Endodermal cell (in vitro differentiated cells): Measurements from ENCODE around the gene PPM1L. TPM values are rescaled to one million over a fixed set of nuclear protein-coding genes. Genes with fewer than 3 reads are reported as not detected.

Experiments used
- DNase-seq: peaks from one replicate; pipeline ENCODE4 v3.0.0-alpha.2; 2017
- H3K27ac ChIP-seq: 2 replicates; pipeline ENCODE4 v1.5.1; 2013; ENCODE audit warnings: mild to moderate bottlenecking, low read depth, low read length, moderate library complexity
- H3K27me3 ChIP-seq: 2 replicates; pipeline ENCODE4 v1.6.1; 2013; ENCODE audit warnings: mild to moderate bottlenecking, low read length, moderate library complexity; ENCODE audit not compliant: insufficient read depth, control insufficient read depth, poor library complexity, severe bottlenecking
- H3K36me3 ChIP-seq: 2 replicates; pipeline ENCODE4 v1.7.0; 2013; ENCODE audit warnings: mild to moderate bottlenecking, low read length, moderate library complexity; ENCODE audit not compliant: control insufficient read depth, insufficient read depth
- H3K4me1 ChIP-seq: one replicate; pipeline ENCODE4 v1.7.0; 2013; ENCODE audit warnings: low read length; ENCODE audit not compliant: control insufficient read depth, insufficient read depth
- H3K4me3 ChIP-seq: 2 replicates; pipeline ENCODE4 v1.5.1; 2013; ENCODE audit warnings: mild to moderate bottlenecking, low read length, moderate library complexity
- H3K9ac ChIP-seq: 2 replicates; pipeline ENCODE4 v1.6.1; 2013; ENCODE audit warnings: mild to moderate bottlenecking, low read length, moderate library complexity; ENCODE audit not compliant: poor library complexity, severe bottlenecking; ENCODE audit errors: extremely low read depth
- H3K9me3 ChIP-seq: 2 replicates; pipeline ENCODE4 v1.6.1; 2013; ENCODE audit warnings: mild to moderate bottlenecking, low read length, moderate library complexity; ENCODE audit not compliant: control insufficient read depth
- H3K27ac Mint-ChIP-seq: 2 replicates; pipeline ENCODE4 v1.8.0; 2020; ENCODE audit warnings: mixed read lengths
- H3K27me3 Mint-ChIP-seq: 2 replicates; pipeline ENCODE4 v1.8.0; 2021; ENCODE audit warnings: mild to moderate bottlenecking, mixed read lengths; ENCODE audit not compliant: insufficient read depth
- H3K36me3 Mint-ChIP-seq: 2 replicates; pipeline ENCODE4 v1.8.0; 2020; ENCODE audit warnings: low read depth, mixed read lengths
- H3K4me1 Mint-ChIP-seq: 2 replicates; pipeline ENCODE4 v1.8.0; 2020; ENCODE audit warnings: mixed read lengths
- H3K4me3 Mint-ChIP-seq: 2 replicates; pipeline ENCODE4 v1.8.0; 2020; ENCODE audit warnings: mild to moderate bottlenecking, moderate library complexity, mixed read lengths
- H3K9me3 Mint-ChIP-seq: 2 replicates; pipeline ENCODE4 v1.8.0; 2020; ENCODE audit warnings: mild to moderate bottlenecking, mixed read lengths
- CTCF ChIP-seq: fragments of 200-600 bp; sonication (generic); conservative IDR thresholded peaks from 2 replicates; pipeline ENCODE4 v1.5.0; 2021; ENCODE audit warnings: antibody characterized with exemption, mild to moderate bottlenecking
- WGBS, 2 experiments: methylation state at CpG; one replicate each; pipeline versions ENCODE4 v1.1.5 to v1.1.7; 2013; ENCODE audit warnings: missing lambda C conversion rate in 2 of 2, mixed read lengths in 1 of 2; ENCODE audit not compliant: insufficient coverage in 1 of 2, insufficient read length in 1 of 2; 5-methylcytosine and 5-hydroxymethylcytosine counted together
- total RNA-seq, 2 donors: library from RNA; stranded (reverse); fragmentation: NEBNext Ultra II Directional in 1 of 2; extraction: Animal tissue kit (Norgen Biotek cat#: 25700) in 1 of 2; gene quantifications; 2 replicates in 1 of 2; 3 replicates in 1 of 2; pipeline ENCODE4 v1.2.1, GENCODE V29; 2021

The PPM1L gene
- total RNA-seq, 2 donors from 2014 or later, result 1.6 to 3.3 TPM

- no peaks in the 10 kb centered on the region for H3K9me3 ChIP-seq
- no peak for DNase-seq
- no peak overlapping the region for H3K4me3 Mint-ChIP-seq
- H3K27me3 ChIP-seq, result no peaks in the 10 kb centered on the region
- no peaks in the 10 kb centered on the region for H3K4me1 Mint-ChIP-seq
- no peak overlapping the region for H3K27ac ChIP-seq
- no peaks in the 10 kb centered on the region for H3K4me1 ChIP-seq
- no peak overlapping the region for H3K4me3 ChIP-seq
- 87 to 88% methylated on average over 3 to 5 of the region's 5 CpGs for WGBS, 2 experiments
- H3K36me3 ChIP-seq, result no peaks in the 10 kb centered on the region
- no peak overlapping the region for H3K27ac Mint-ChIP-seq
- H3K9ac ChIP-seq, result no peak overlapping the region
- H3K9me3 Mint-ChIP-seq, result peaks cover 8% of the 10 kb centered on the region
- no peak for TF ChIP-seq CTCF
- no peaks in the 10 kb centered on the region for H3K36me3 Mint-ChIP-seq
- no peaks in the 10 kb centered on the region for H3K27me3 Mint-ChIP-seq
Measured at GRCh38 chr3:161043336-161044035, 287.5 kb downstream of the PPM1L start.

GRCh38 chr3:161049683-161050248 lies 293.7 kb downstream of the PPM1L start:
- peaks cover 7% of the 10 kb centered on the region for H3K4me1 Mint-ChIP-seq
- Histone ChIP-seq H3K27ac (no peak overlapping the region), H3K9me3 (no peaks in the 10 kb centered on the region), H3K9ac (no peak overlapping the region), H3K27me3 (no peaks in the 10 kb centered on the region), H3K36me3 (no peaks in the 10 kb centered on the region), H3K4me1 (no peaks in the 10 kb centered on the region), H3K4me3 (no peak overlapping the region)
- H3K27ac Mint-ChIP-seq, result no peak overlapping the region
- WGBS, 2 experiments, result 89 to 100% methylated on average over 4 of the region's 4 CpGs
- no peak for TF ChIP-seq CTCF
- H3K9me3 Mint-ChIP-seq, result peaks cover 3% of the 10 kb centered on the region
- H3K27me3 Mint-ChIP-seq, result no peaks in the 10 kb centered on the region
- no peak for DNase-seq
- no peaks in the 10 kb centered on the region for H3K36me3 Mint-ChIP-seq
- H3K4me3 Mint-ChIP-seq, result no peak overlapping the region

- H3K27ac ChIP-seq, result no peak overlapping the region
- WGBS, 2 experiments, result 98% methylated on average over 3 of the region's 3 CpGs; no CpG with 5 or more reads in 1 of the 2 experiments
Measured at GRCh38 chr3:161050935-161051334, 294.9 kb downstream of the PPM1L start.

More at GRCh38 chr3:161050935-161051334, 294.9 kb downstream of the PPM1L start:
- no peak overlapping the region for H3K27ac Mint-ChIP-seq
- DNase-seq, result no peak
- Histone ChIP-seq H3K27me3 (no peaks in the 10 kb centered on the region), H3K9me3 (no peaks in the 10 kb centered on the region), H3K36me3 (no peaks in the 10 kb centered on the region), H3K4me1 (no peaks in the 10 kb centered on the region), H3K9ac (no peak overlapping the region), H3K4me3 (no peak overlapping the region)
- no peaks in the 10 kb centered on the region for H3K36me3 Mint-ChIP-seq
- no peaks in the 10 kb centered on the region for H3K27me3 Mint-ChIP-seq
- H3K9me3 Mint-ChIP-seq, result peaks cover 3% of the 10 kb centered on the region
- no peak for TF ChIP-seq CTCF
- H3K4me3 Mint-ChIP-seq, result no peak overlapping the region
- peaks cover 17% of the 10 kb centered on the region for H3K4me1 Mint-ChIP-seq
